GM18909 (cell line): ENCODE data around the gene FDPS.
"Not testable (repeated sequence)": the region's sequence is repeated elsewhere in the genome, so short reads cannot be mapped to it uniquely, and the experiment has no call there.

Experiments used
- ATAC-seq: cut with Tn5 transposase; IDR thresholded peaks from one replicate; pipeline ENCODE4 v1.9.1; 2021; ENCODE audit warnings: mild to moderate bottlenecking; ENCODE audit not compliant: unreplicated experiment, poor library complexity

FDPS gene

GRCh38 chr1:155316922-155317321 lies 8.3 kb downstream of the FDPS start:
- no peak for ATAC-seq

DNA sequence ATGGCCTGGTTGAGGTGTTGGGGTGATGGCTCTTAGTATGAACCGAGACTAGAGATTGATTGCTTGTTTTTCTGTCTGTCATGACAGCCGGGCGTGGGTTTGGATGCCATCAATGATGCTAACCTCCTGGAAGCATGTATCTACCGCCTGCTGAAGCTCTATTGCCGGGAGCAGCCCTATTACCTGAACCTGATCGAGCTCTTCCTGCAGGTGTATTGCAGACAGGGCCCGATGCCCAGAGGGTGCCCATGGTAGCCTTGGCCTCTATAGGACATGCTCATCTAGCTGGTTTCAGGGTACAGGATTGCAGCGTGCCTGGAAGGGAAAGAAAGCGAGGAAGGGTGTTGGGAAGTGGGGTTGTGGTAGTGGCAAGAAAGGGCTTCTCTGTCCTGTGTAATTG lies 9.4 kb downstream of the FDPS start:
- no peak for ATAC-seq

DNA sequence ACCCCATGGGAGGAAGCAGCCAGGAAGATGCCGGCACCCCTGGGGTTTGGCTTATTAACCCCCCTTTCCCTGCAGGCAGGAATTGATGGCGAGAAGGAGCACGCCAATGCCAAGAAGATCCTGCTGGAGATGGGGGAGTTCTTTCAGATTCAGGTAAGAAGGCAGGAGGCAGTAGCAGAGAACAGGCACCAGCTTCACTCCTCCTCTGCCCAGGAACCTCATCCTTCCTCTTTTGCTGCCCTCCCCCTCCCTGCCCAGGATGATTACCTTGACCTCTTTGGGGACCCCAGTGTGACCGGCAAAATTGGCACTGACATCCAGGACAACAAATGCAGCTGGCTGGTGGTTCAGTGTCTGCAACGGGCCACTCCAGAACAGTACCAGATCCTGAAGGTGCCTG lies 10.9 kb downstream of the FDPS start:
- ATAC-seq, result no peak

DNA sequence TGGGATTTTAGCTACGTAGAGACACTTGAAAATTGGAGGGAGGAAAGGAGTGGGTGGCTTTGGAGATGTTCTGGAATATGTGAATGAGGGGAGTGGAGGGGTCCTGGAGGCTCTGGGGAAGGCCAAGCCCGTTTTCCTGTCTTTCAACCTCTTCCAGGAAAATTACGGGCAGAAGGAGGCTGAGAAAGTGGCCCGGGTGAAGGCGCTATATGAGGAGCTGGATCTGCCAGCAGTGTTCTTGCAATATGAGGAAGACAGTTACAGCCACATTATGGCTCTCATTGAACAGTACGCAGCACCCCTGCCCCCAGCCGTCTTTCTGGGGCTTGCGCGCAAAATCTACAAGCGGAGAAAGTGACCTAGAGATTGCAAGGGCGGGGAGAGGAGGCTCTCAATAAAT lies 11.6 kb downstream of the FDPS start:
- ATAC-seq, result no peak

DNA sequence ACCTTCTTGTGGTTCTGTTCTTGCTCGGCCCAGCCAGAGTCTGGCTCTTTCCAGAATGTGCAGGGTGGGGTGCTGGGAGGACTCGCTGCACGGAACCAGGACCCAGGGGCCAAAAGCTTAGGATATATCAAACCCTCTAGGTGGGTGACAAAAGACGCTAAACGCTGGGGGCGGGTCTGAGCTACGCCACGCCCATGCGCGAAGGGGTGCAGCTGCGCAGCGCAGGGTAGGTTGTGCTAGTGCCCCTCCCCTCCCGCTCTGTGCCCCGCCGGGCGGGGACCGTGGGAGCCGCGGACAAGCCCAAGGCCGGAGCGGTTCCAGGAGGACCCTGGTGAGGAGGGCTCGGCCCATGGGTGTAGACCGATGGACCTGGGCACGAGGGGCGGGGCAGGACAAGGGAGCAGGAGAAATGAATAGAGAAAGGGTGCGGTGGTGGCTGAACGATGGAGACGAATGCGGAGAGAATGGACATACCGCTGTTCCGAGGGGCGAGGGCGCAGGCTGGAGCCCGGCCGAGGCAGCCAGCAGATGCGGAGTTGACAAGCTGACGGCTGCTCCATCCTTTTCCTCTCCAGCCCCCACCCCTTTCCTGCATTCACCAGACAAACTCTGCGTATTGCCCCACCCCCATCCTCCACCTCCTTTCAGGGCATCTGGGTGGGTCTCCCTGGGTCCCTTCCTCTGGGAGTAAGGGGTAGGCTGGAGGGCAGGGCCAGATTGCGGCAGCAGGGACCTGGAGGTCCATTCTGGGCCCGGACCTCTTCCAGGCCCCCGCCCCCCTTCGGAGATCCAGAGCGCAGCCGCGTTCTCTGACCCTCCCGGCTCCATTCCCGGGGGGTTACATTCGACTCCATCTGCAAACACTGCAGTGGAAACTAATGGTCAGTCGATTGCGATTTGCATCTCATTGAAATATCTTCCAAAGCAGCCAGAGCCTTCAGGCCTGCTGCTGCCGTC lies 12.3 kb downstream of the FDPS start, which contains the start of gene RUSC1:
TSS of gene RUSC1 (plus strand) at position 234 of the 957 bp plus-strand sequence. CDS start 880 bp downstream, outside the sequence.
- ATAC-seq, result no peak

DNA sequence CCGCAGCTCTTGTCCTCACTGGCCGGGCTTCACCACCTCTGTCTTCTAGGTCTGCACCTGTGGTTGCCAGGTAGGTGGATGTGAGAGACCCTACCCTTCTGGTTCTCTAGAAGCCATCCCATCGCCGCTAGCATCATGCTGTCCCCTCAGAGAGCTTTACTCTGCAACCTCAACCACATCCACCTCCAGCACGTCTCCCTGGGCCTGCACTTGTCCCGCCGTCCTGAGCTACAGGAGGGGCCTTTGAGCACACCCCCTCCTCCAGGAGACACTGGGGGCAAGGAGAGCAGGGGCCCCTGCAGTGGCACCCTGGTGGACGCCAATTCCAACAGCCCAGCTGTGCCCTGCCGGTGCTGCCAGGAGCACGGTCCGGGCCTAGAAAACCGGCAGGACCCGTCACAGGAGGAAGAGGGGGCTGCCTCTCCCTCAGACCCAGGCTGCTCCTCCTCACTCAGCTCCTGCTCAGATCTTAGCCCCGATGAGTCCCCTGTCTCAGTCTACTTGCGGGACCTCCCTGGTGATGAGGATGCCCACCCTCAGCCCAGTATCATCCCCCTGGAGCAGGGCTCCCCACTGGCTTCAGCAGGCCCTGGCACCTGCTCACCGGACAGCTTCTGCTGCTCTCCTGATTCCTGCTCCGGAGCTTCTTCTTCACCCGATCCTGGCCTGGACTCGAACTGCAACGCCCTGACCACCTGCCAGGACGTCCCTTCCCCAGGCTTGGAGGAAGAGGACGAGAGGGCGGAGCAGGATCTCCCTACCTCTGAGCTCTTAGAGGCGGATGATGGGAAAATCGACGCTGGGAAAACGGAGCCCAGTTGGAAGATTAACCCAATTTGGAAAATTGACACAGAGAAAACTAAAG lies 13.2 kb downstream of the FDPS start:
- ATAC-seq, result no peak

- ATAC-seq, result no peak
Measured at GRCh38 chr1:155322571-155322952, 13.9 kb downstream of the FDPS start.

GRCh38 chr1:155322953-155323728 lies 14.5 kb downstream of the FDPS start:
- ATAC-seq, result peak; percentile 43

GRCh38 chr1:155323729-155324036 lies 15.0 kb downstream of the FDPS start:
- ATAC-seq, result peak; percentile 46

DNA sequence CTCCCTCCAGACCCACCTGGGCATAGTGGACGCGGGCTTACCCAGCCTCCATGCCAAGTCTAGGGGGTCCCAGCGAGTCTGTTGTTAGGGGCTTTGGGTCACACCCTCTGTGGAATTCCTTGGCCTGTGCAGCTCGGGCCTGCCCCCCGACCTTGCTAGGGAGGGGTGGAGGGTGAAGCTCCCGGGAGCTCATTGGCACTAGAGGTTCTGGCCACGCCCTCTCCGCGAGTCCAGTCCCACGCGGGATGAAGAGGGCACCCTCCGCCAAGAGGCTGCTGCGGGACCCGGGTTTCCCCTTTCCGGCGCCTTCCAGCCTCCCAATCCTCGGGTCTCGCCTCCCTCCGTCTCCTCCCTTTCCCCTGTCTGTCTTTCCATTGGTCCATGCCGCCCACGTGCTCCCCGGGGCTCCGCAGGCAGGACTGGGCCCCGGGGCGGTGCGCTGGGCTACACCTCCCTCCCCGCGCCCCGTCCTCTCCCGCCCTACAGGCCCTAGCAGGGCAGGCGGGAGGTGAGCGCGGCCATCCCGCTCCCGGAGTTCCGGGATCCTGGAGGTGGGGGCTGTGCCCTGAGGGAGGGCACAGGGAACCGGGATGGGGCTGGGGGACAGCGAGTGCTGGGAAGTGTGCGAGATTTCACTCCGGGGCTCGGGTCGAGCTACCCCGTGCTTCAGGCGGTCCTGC lies 15.5 kb downstream of the FDPS start:
- peak; percentile 63 for ATAC-seq

DNA sequence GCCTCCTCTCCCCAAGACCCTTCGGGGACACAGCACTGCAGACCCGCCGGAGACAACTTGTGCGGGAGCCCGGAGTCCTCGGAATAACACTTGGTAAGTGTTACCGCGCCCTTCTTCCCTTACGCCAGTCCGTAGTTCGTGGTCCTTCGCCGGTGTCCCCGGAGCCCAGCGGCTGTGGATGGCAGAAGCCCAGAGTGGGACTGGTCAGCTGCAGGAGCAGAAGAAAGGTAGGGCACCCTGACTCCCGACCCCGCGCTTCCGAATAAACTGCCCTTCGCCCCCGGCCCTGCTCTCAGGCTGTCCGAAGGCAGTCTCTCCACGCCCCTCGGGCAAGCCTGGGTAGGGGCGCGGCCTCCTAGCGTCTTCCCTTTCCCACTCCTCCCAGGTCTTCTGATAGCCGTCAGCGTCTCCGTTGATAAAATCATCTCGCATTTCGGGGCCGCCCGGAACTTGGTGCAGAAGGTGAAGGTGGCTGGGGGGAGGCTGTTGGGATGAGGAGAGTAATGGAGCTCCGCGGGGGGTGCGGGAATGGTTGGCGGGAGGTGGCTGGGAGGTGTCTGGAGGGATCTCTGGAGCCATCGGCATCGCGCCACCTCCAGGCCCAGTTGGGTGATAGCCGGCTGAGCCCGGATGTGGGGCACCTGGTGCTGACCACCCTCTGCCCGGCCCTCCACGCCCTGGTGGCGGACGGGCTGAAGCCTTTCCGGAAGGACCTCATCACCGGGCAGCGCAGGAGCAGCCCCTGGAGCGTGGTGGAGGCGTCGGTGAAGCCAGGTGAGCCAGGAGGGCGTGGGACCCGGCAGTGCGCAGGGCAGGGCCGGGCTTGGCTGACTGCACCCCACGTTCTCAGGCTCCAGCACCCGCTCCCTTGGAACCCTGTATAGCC lies 16.3 kb downstream of the FDPS start:
- ATAC-seq, result no peak

DNA sequence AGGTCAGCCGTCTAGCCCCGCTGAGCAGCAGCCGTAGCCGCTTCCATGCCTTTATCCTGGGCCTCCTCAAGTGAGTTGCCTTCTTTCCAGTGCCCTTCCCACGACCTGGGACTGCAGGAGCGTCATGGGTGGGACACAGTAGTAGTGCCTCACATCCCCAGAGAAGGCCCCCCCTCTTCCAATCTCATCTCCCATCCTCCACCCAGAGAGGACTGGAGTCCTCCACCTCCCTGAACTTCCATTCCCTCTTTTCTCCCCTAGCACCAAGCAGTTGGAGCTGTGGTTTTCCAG lies 16.9 kb downstream of the FDPS start:
- no peak for ATAC-seq

GRCh38 chr1:155326020-155326526 lies 17.4 kb downstream of the FDPS start:
- no peak for ATAC-seq

GRCh38 chr1:155326631-155327037 lies 18.0 kb downstream of the FDPS start:
- no peak for ATAC-seq

DNA sequence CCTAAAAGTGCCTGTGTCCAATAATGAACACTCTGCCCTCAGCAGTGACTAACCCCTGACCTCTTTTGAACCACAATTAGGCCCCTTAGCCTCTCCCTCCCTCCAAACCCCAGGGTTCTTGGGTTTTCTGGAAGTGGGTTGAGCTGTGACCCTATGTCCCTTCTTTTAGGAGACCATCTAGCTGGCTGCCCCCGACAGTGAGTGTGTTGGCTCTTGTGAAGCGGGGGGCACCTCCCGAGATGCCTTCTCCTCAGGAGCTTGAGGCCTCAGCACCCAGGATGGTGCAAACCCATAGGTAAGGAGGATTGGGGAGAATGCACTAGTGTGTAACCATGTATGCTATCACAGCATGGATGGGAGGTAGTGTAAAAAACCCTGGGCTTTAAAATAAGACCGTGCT lies 19.3 kb downstream of the FDPS start:
- ATAC-seq, result no peak

DNA sequence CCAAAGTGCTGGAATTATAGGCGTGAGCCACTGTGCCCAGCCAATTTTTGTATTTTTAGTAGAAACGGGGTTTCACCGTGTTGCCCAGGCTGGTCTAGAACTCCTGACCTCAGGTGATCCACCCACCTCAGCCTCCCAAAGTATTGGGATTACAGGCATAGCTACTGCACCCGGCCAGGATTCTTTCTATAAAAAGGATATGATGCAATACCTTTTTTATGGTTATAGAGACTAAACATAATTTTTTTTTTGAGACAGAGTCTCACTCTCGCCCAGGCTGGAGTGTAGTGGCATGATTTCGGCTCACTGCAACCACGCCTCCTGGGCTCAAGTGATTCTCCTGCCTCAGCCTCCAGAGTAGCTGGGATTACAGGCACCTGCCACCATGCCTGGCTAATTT lies 20.2 kb downstream of the FDPS start:
- not testable (repeated sequence) for ATAC-seq

GRCh38 chr1:155329980-155330598 lies 21.4 kb downstream of the FDPS start:
- ATAC-seq, result no peak

- no peak for ATAC-seq
Measured at GRCh38 chr1:155334962-155335361, 26.3 kb downstream of the FDPS start.
